ENCODE results near the gene C14orf93.
A peak's percentile ranks its signal among the peaks of the same experiment; 100 is the strongest.

C14orf93 gene

GRCh38 chr14:23034498-23035302, 24.8 kb upstream of the C14orf93 start, which contains the start of gene PSMB5:
Gene PSMB5, minus strand, starts transcription at chr14:23034900. Its CDS starts 19 bp downstream, at chr14:23034881.
- peak within 1 kb of the TSS; percentile 92 for H3K4me3 Mint-ChIP-seq
- H3K36me3 Mint-ChIP-seq (ENCODE audit: low read depth): peaks cover 18% of the 10 kb centered on the region
- H3K4me1 Mint-ChIP-seq (ENCODE audit: low read depth): peaks cover 21% of the 10 kb centered on the region
- no peaks in the 10 kb centered on the region for H3K27me3 Mint-ChIP-seq (ENCODE audit: low read depth)
- H3K27ac Mint-ChIP-seq: peak within 1 kb of the TSS; percentile 98
- H3K9me3 Mint-ChIP-seq: no peaks in the 10 kb centered on the region

- Mint-ChIP-seq H3K4me3 (peak overlapping the region; percentile 92), H3K4me1 (ENCODE audit: low read depth) (peaks cover 25% of the 10 kb centered on the region), H3K27me3 (ENCODE audit: low read depth) (no peaks in the 10 kb centered on the region), H3K36me3 (ENCODE audit: low read depth) (peaks cover 23% of the 10 kb centered on the region), H3K27ac (peak overlapping the region; percentile 98), H3K9me3 (no peaks in the 10 kb centered on the region)
These were observed 24.0 kb upstream of the C14orf93 start for GRCh38 chr14:23033801-23034497.

- H3K27ac Mint-ChIP-seq: peak overlapping the region; percentile 98
- peaks cover 27% of the 10 kb centered on the region for H3K36me3 Mint-ChIP-seq (ENCODE audit: low read depth)
- peak overlapping the region; percentile 92 for H3K4me3 Mint-ChIP-seq
- peaks cover 29% of the 10 kb centered on the region for H3K4me1 Mint-ChIP-seq (ENCODE audit: low read depth)
- no peaks in the 10 kb centered on the region for H3K27me3 Mint-ChIP-seq (ENCODE audit: low read depth)
- no peaks in the 10 kb centered on the region for H3K9me3 Mint-ChIP-seq
These were observed 23.3 kb upstream of the C14orf93 start for GRCh38 chr14:23033251-23033727.

- H3K36me3 Mint-ChIP-seq (ENCODE audit: low read depth): peaks cover 34% of the 10 kb centered on the region
These were observed 21.0 kb upstream of the C14orf93 start for GRCh38 chr14:23030936-23031335.

GRCh38 chr14:23028799-23029198, 18.9 kb upstream of the C14orf93 start:
- Mint-ChIP-seq H3K36me3 (ENCODE audit: low read depth) (peaks cover 51% of the 10 kb centered on the region), H3K4me1 (ENCODE audit: low read depth) (peaks cover 40% of the 10 kb centered on the region), H3K27me3 (ENCODE audit: low read depth) (no peaks in the 10 kb centered on the region), H3K27ac (peak overlapping the region; percentile 6), H3K9me3 (no peaks in the 10 kb centered on the region), H3K4me3 (peak overlapping the region; percentile 4)

More at GRCh38 chr14:23030936-23031335, 21.0 kb upstream of the C14orf93 start:
- Mint-ChIP-seq H3K4me1 (ENCODE audit: low read depth) (peaks cover 35% of the 10 kb centered on the region), H3K27me3 (ENCODE audit: low read depth) (no peaks in the 10 kb centered on the region), H3K27ac (no peak overlapping the region), H3K9me3 (no peaks in the 10 kb centered on the region), H3K4me3 (no peak overlapping the region)

- no peaks in the 10 kb centered on the region for H3K9me3 Mint-ChIP-seq
- peaks cover 51% of the 10 kb centered on the region for H3K4me1 Mint-ChIP-seq (ENCODE audit: low read depth)
- H3K36me3 Mint-ChIP-seq (ENCODE audit: low read depth): peaks cover 49% of the 10 kb centered on the region
- H3K4me3 Mint-ChIP-seq: peak overlapping the region; percentile 15
- no peaks in the 10 kb centered on the region for H3K27me3 Mint-ChIP-seq (ENCODE audit: low read depth)
- peak overlapping the region; percentile 29 for H3K27ac Mint-ChIP-seq
These were observed 15.3 kb upstream of the C14orf93 start for GRCh38 chr14:23025151-23025814.

GRCh38 chr14:23024612-23025075, 14.7 kb upstream of the C14orf93 start:
- Mint-ChIP-seq H3K4me3 (no peak overlapping the region), H3K36me3 (ENCODE audit: low read depth) (peaks cover 49% of the 10 kb centered on the region), H3K4me1 (ENCODE audit: low read depth) (peaks cover 51% of the 10 kb centered on the region), H3K27ac (no peak overlapping the region), H3K27me3 (ENCODE audit: low read depth) (no peaks in the 10 kb centered on the region), H3K9me3 (no peaks in the 10 kb centered on the region)

GRCh38 chr14:23023795-23024152, 13.8 kb upstream of the C14orf93 start:
- Mint-ChIP-seq H3K4me1 (ENCODE audit: low read depth) (peaks cover 46% of the 10 kb centered on the region), H3K4me3 (no peak overlapping the region), H3K27ac (no peak overlapping the region), H3K27me3 (ENCODE audit: low read depth) (no peaks in the 10 kb centered on the region), H3K36me3 (ENCODE audit: low read depth) (peaks cover 42% of the 10 kb centered on the region), H3K9me3 (no peaks in the 10 kb centered on the region)

GRCh38 chr14:23023022-23023794, 13.3 kb upstream of the C14orf93 start:
- Mint-ChIP-seq H3K4me3 (no peak overlapping the region), H3K4me1 (ENCODE audit: low read depth) (peaks cover 44% of the 10 kb centered on the region), H3K27me3 (ENCODE audit: low read depth) (no peaks in the 10 kb centered on the region), H3K36me3 (ENCODE audit: low read depth) (peaks cover 40% of the 10 kb centered on the region), H3K9me3 (no peaks in the 10 kb centered on the region), H3K27ac (peak overlapping the region; percentile 43)

GRCh38 chr14:23021889-23022442, 12.0 kb upstream of the C14orf93 start:
- Mint-ChIP-seq H3K4me1 (ENCODE audit: low read depth) (peaks cover 38% of the 10 kb centered on the region), H3K36me3 (ENCODE audit: low read depth) (peaks cover 35% of the 10 kb centered on the region), H3K4me3 (no peak overlapping the region), H3K27me3 (ENCODE audit: low read depth) (no peaks in the 10 kb centered on the region), H3K27ac (no peak overlapping the region), H3K9me3 (no peaks in the 10 kb centered on the region)

GRCh38 chr14:23021434-23021833, 11.5 kb upstream of the C14orf93 start:
- Mint-ChIP-seq H3K9me3 (no peaks in the 10 kb centered on the region), H3K27me3 (ENCODE audit: low read depth) (no peaks in the 10 kb centered on the region), H3K4me3 (no peak overlapping the region), H3K27ac (no peak overlapping the region), H3K36me3 (ENCODE audit: low read depth) (peaks cover 35% of the 10 kb centered on the region), H3K4me1 (ENCODE audit: low read depth) (peaks cover 38% of the 10 kb centered on the region)

GRCh38 chr14:23020143-23021128, 10.5 kb upstream of the C14orf93 start:
- Mint-ChIP-seq H3K27ac (no peak overlapping the region), H3K4me1 (ENCODE audit: low read depth) (peaks cover 38% of the 10 kb centered on the region), H3K4me3 (no peak overlapping the region), H3K27me3 (ENCODE audit: low read depth) (no peaks in the 10 kb centered on the region), H3K9me3 (no peaks in the 10 kb centered on the region), H3K36me3 (ENCODE audit: low read depth) (peaks cover 27% of the 10 kb centered on the region)

GRCh38 chr14:23018107-23018506, 8.2 kb upstream of the C14orf93 start:
- no peak overlapping the region for H3K4me3 Mint-ChIP-seq
- H3K36me3 Mint-ChIP-seq (ENCODE audit: low read depth): peaks cover 11% of the 10 kb centered on the region
- peaks cover 20% of the 10 kb centered on the region for H3K4me1 Mint-ChIP-seq (ENCODE audit: low read depth)
- no peaks in the 10 kb centered on the region for H3K27me3 Mint-ChIP-seq (ENCODE audit: low read depth)
- H3K27ac Mint-ChIP-seq: no peak overlapping the region
- no peaks in the 10 kb centered on the region for H3K9me3 Mint-ChIP-seq
